SU-DHL-6 (cell line): Measurements from ENCODE around the gene UXT.

Experiments
- CTCF ChIP-seq: fragments of 200-600 bp; sonication (generic); IDR thresholded peaks from one replicate; pipeline ENCODE4 v1.5.1; 2017; ENCODE audit warnings: antibody characterized with exemption, mild to moderate bottlenecking, low read length, moderate library complexity; ENCODE audit not compliant: insufficient read depth, poor library complexity, severe bottlenecking
- EZH2phosphoT487 ChIP-seq: fragments of 200-600 bp; sonication (generic), shearing (Covaris generic); conservative IDR thresholded peaks from 2 replicates; pipeline ENCODE4 v1.6.1; 2018; ENCODE audit warnings: mild to moderate bottlenecking, antibody characterized with exemption, low read length, moderate library complexity, mixed read lengths

- no peak for TF ChIP-seq CTCF
- TF ChIP-seq EZH2phosphoT487, result no peak
Observed at GRCh38 chrX:47631676-47632075, 27.3 kb downstream of the UXT start.
